ENCODE data around the gene SCGB3A1. TPM values are rescaled to one million over a fixed set of nuclear protein-coding genes. Genes with fewer than 3 reads are reported as not detected.

SCGB3A1 gene
- polyA plus RNA-seq, 3 donors = 1.1 to 1.2 TPM; not detected in 1

- WGBS, 3 donors = 79 to 85% (median 85%) methylated on average over 7 of the region's 7 CpGs
- H3K27ac ChIP-seq (ENCODE audit: low read depth, low read length) = no peak overlapping the region
Measured at GRCh38 chr5:180555168-180555921, 36.0 kb downstream of the SCGB3A1 start.

- H3K27ac ChIP-seq (ENCODE audit: low read depth, low read length) = no peak overlapping the region
- WGBS, 3 donors = 94 to 98% (median 96%) methylated on average over 3 of the region's 3 CpGs
Measured at GRCh38 chr5:180553530-180553929, 37.8 kb downstream of the SCGB3A1 start.

- no peak overlapping the region for H3K27ac ChIP-seq (ENCODE audit: low read depth, low read length)
- WGBS, 3 donors = 24 to 70% (median 61%) methylated on average over 3 of the region's 3 CpGs
Measured at GRCh38 chr5:180548563-180548962, 42.7 kb downstream of the SCGB3A1 start.

DNA sequence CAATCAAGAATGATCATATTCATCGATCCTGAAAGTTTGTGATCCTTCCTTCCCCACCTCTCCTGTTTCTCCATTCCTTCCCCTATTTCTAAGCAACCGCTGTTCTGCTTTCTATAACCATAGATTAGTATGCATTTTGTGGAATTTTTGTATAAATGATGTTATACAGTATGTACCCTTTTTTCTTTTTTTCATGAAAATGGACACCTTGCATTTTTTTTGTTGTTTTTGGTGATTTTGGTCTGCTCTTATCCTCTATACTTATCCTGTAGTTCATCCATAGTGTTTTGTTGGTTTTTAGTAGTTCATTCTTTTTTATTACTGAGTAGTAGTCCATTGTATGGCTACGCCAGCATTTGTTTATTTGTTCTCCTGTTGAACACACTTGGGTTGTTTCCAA lies 46.1 kb downstream of the SCGB3A1 start:
- 90 to 94% (median 94%) methylated on average over 3 of the region's 3 CpGs for WGBS, 3 donors
- no peak overlapping the region for H3K27ac ChIP-seq (ENCODE audit: low read depth, low read length)

DNA sequence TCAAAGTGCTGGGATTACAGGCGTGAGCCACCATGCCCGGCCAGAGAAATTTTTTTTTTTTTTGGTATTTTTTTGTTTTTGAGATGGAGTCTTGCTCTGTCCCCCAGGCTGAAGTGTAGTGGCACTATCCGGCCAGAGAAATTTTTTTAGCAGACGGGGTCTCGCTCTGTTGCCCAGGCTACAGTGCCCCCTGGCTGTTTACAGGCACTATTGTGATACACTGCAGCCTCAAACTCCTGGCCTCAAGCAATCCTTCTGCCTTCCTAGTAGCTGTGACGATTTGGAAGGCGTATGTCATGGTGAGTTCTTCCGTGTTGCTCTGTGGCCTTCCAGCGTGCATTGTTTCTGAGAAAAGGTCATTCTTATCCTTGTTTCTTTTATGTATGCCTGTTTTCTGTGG lies 49.6 kb downstream of the SCGB3A1 start:
- WGBS, 3 donors = 87 to 95% (median 94%) methylated on average over 9 of the region's 9 CpGs
- no peak overlapping the region for H3K27ac ChIP-seq (ENCODE audit: low read depth, low read length)

Other genes starting within 250 kb of the SCGB3A1 start
- gene GFPT2, start 238.2 kb downstream of the SCGB3A1 start, polyA plus RNA-seq = 100 to 1,000 TPM in 1 of 3 donors, 10 to 100 TPM in 1, 1 to 10 TPM in 1; 3.4 to 149 (median 83.0) TPM
- gene CNOT6, start 97.1 kb downstream of the SCGB3A1 start, polyA plus RNA-seq = 1 to 10 TPM; 3.2 to 9.0 (median 4.9) TPM
- gene FLT4, start 58.1 kb upstream of the SCGB3A1 start, polyA plus RNA-seq = 10 to 100 TPM in 2 of 3 donors, 1 to 10 TPM in 1; 2.9 to 24.7 (median 13.1) TPM
- gene OR2Y1, start 148.6 kb upstream of the SCGB3A1 start, polyA plus RNA-seq = not detected
- gene MGAT1, start 211.3 kb upstream of the SCGB3A1 start, polyA plus RNA-seq = 100 to 1,000 TPM in 2 of 3 donors, 10 to 100 TPM in 1; 97.5 to 180 (median 114) TPM